HG02678 (cell line): ENCODE results near the gene PKNOX2.

Source experiments
- ATAC-seq: cut with Tn5 transposase; IDR thresholded peaks from one replicate; pipeline ENCODE4 v1.9.1; 2021; ENCODE audit warnings: mild to moderate bottlenecking, moderate library complexity; ENCODE audit not compliant: unreplicated experiment

PKNOX2 gene

GRCh38 chr11:125376117-125376516, 211.6 kb downstream of the PKNOX2 start:
- ATAC-seq: no peak

- no peak for ATAC-seq
Observed at GRCh38 chr11:125376856-125377255, 212.3 kb downstream of the PKNOX2 start.

GRCh38 chr11:125378083-125378482, 213.5 kb downstream of the PKNOX2 start:
- ATAC-seq: no peak

GRCh38 chr11:125378571-125378970, 214.0 kb downstream of the PKNOX2 start:
- ATAC-seq: no peak

- ATAC-seq: no peak
Observed at GRCh38 chr11:125379565-125379964, 215.0 kb downstream of the PKNOX2 start.

- ATAC-seq: no peak
Observed at GRCh38 chr11:125379981-125380380, 215.4 kb downstream of the PKNOX2 start.

- ATAC-seq: no peak
Observed at GRCh38 chr11:125380756-125381445, 216.3 kb downstream of the PKNOX2 start.

GRCh38 chr11:125381499-125382044, 217.0 kb downstream of the PKNOX2 start:
- no peak for ATAC-seq

GRCh38 chr11:125382314-125382791, 217.8 kb downstream of the PKNOX2 start:
- no peak for ATAC-seq

- ATAC-seq: no peak
Observed at GRCh38 chr11:125382822-125383221, 218.3 kb downstream of the PKNOX2 start.

- no peak for ATAC-seq
Observed at GRCh38 chr11:125384825-125385224, 220.3 kb downstream of the PKNOX2 start.

GRCh38 chr11:125387901-125388300, 223.3 kb downstream of the PKNOX2 start:
- ATAC-seq: no peak

GRCh38 chr11:125388611-125389010, 224.1 kb downstream of the PKNOX2 start:
- ATAC-seq: no peak

- no peak for ATAC-seq
Observed at GRCh38 chr11:125389339-125390166, 225.0 kb downstream of the PKNOX2 start.

- ATAC-seq: no peak
Observed at GRCh38 chr11:125390946-125391345, 226.4 kb downstream of the PKNOX2 start.

GRCh38 chr11:125393331-125393730, 228.8 kb downstream of the PKNOX2 start:
- no peak for ATAC-seq

- ATAC-seq: no peak
Observed at GRCh38 chr11:125394296-125394695, 229.7 kb downstream of the PKNOX2 start.

GRCh38 chr11:125397421-125397820, 232.9 kb downstream of the PKNOX2 start:
- ATAC-seq: no peak

- ATAC-seq: no peak
Observed at GRCh38 chr11:125398475-125398874, 233.9 kb downstream of the PKNOX2 start.

- no peak for ATAC-seq
Observed at GRCh38 chr11:125398994-125399640, 234.6 kb downstream of the PKNOX2 start.

- ATAC-seq: no peak
Observed at GRCh38 chr11:125399945-125400344, 235.4 kb downstream of the PKNOX2 start.
